ENCODE results near the gene OSBPL10. TPM values are rescaled to one million over a fixed set of nuclear protein-coding genes. Genes with fewer than 3 reads are reported as not detected.
"Not testable (repeated sequence)": the region's sequence is repeated elsewhere in the genome, so short reads cannot be mapped to it uniquely, and the experiment has no call there.

OSBPL10 gene
- total RNA-seq, 1 donor from 2014 or later: 20.5 TPM

- no peak for TF ChIP-seq CTCF (IDR thresholded peaks at IDR 0.05; ENCODE audit: insufficient read depth, low read length, severe bottlenecking)
- Histone ChIP-seq H3K4me3 (ENCODE audit: low read depth, low read length) (no peak overlapping the region), H3K36me3 (ENCODE audit: control insufficient read depth, insufficient read depth, low read length) (no peaks in the 10 kb centered on the region), H3K27me3 (ENCODE audit: control insufficient read depth, insufficient read depth, low read length) (no peaks in the 10 kb centered on the region)
- peak; percentile 50 for FAIRE-seq
- peak; percentile 40 for DNase-seq (ENCODE audit: low read depth)
These were observed 195.3 kb downstream of the OSBPL10 start for GRCh38 chr3:31785734-31786133.

- DNase-seq (ENCODE audit: low read depth) (no peak), FAIRE-seq (no peak)
- no peaks in the 10 kb centered on the region for H3K36me3 ChIP-seq (ENCODE audit: control insufficient read depth, insufficient read depth, low read length)
- no peaks in the 10 kb centered on the region for H3K27me3 ChIP-seq (ENCODE audit: control insufficient read depth, insufficient read depth, low read length)
- H3K4me3 ChIP-seq (ENCODE audit: low read depth, low read length): no peak overlapping the region
- no peak for TF ChIP-seq CTCF (IDR thresholded peaks at IDR 0.05; ENCODE audit: insufficient read depth, low read length, severe bottlenecking)
These were observed 195.8 kb downstream of the OSBPL10 start for GRCh38 chr3:31785286-31785685.

GRCh38 chr3:31783851-31784250, 197.2 kb downstream of the OSBPL10 start:
- not testable (repeated sequence) for DNase-seq (ENCODE audit: low read depth); FAIRE-seq; H3K27me3 ChIP-seq (ENCODE audit: control insufficient read depth, insufficient read depth, low read length); H3K4me3 ChIP-seq (ENCODE audit: low read depth, low read length); H3K36me3 ChIP-seq (ENCODE audit: control insufficient read depth, insufficient read depth, low read length)

GRCh38 chr3:31782306-31782705, 198.8 kb downstream of the OSBPL10 start:
- not testable (repeated sequence) for H3K4me3 ChIP-seq (ENCODE audit: low read depth, low read length); H3K36me3 ChIP-seq (ENCODE audit: control insufficient read depth, insufficient read depth, low read length); FAIRE-seq; H3K27me3 ChIP-seq (ENCODE audit: control insufficient read depth, insufficient read depth, low read length); DNase-seq (ENCODE audit: low read depth)

- no peak for FAIRE-seq
- H3K4me3 ChIP-seq (ENCODE audit: low read depth, low read length): no peak overlapping the region
- DNase-seq (ENCODE audit: low read depth): no peak
- no peak for TF ChIP-seq CTCF (IDR thresholded peaks at IDR 0.05; ENCODE audit: insufficient read depth, low read length, severe bottlenecking)
- no peaks in the 10 kb centered on the region for H3K27me3 ChIP-seq (ENCODE audit: control insufficient read depth, insufficient read depth, low read length)
- H3K36me3 ChIP-seq (ENCODE audit: control insufficient read depth, insufficient read depth, low read length): no peaks in the 10 kb centered on the region
These were observed 201.5 kb downstream of the OSBPL10 start for GRCh38 chr3:31779514-31779913.

- DNase-seq (ENCODE audit: low read depth): no peak
These were observed 203.2 kb downstream of the OSBPL10 start for GRCh38 chr3:31777887-31778286.

More at GRCh38 chr3:31777887-31778286, 203.2 kb downstream of the OSBPL10 start:
- no peaks in the 10 kb centered on the region for H3K36me3 ChIP-seq (ENCODE audit: control insufficient read depth, insufficient read depth, low read length)
- TF ChIP-seq CTCF (IDR thresholded peaks at IDR 0.05; ENCODE audit: insufficient read depth, low read length, severe bottlenecking): no peak
- no peaks in the 10 kb centered on the region for H3K27me3 ChIP-seq (ENCODE audit: control insufficient read depth, insufficient read depth, low read length)
- no peak for FAIRE-seq
- no peak overlapping the region for H3K4me3 ChIP-seq (ENCODE audit: low read depth, low read length)
